ENCODE measurements around the gene BLM. TPM values are rescaled to one million over a fixed set of nuclear protein-coding genes. Genes with fewer than 3 reads are reported as not detected.

The BLM gene
- total RNA-seq, 3 donors from 2014 or later = 0.33 to 7.4 (median 2.2) TPM

DNA sequence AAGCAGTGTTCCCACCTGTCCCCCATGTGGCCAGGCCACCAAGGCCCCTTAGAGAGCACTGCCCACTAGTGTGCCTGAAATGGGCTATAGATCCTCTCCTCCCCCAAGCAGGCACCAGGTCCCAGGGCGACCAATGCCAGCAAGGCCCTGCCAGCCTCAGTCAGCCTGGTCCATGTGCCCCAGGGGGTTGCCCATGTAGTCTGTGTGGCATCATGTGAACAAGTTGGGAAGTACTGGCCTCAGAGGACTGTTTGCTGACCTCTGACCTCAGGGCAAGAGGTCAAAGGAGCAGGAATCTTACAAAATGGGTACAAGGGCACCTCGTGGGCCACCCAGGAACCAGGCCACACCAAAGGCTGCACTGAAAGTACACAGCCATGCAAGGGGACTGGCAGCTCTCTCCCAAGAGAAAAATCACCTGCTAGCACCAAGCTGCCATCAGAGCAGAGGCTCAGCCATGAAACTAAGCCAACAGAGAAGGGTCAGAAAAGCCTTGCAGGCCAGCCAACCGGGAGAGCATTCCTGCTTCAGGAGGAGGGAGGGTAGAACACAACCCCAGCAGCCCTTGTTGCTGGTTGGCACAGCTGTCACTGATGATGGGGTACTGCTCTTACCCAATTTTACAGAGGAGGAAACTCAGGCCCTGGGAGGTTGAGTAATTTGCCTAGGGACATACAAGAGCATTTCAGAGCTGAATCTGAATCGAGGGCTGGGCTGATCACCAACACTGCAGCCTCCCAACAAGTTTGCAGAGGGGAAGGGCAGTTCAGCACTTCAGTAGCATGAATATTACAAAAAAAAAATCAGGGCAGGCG lies 146.0 kb downstream of the BLM start:
- peak overlapping the region in 1 of 2 donors; percentile 42 for H3K27ac ChIP-seq
- no peaks in the 10 kb centered on the region for H3K36me3 ChIP-seq
- H3K27me3 ChIP-seq = no peaks in the 10 kb centered on the region
- no peak overlapping the region for H3K4me3 ChIP-seq
- no peak for TF ChIP-seq POLR2A (IDR thresholded peaks at IDR 0.05)
- TF ChIP-seq POLR2AphosphoS5 (IDR thresholded peaks at IDR 0.05) = no peak
- TF ChIP-seq, protein P1, sequence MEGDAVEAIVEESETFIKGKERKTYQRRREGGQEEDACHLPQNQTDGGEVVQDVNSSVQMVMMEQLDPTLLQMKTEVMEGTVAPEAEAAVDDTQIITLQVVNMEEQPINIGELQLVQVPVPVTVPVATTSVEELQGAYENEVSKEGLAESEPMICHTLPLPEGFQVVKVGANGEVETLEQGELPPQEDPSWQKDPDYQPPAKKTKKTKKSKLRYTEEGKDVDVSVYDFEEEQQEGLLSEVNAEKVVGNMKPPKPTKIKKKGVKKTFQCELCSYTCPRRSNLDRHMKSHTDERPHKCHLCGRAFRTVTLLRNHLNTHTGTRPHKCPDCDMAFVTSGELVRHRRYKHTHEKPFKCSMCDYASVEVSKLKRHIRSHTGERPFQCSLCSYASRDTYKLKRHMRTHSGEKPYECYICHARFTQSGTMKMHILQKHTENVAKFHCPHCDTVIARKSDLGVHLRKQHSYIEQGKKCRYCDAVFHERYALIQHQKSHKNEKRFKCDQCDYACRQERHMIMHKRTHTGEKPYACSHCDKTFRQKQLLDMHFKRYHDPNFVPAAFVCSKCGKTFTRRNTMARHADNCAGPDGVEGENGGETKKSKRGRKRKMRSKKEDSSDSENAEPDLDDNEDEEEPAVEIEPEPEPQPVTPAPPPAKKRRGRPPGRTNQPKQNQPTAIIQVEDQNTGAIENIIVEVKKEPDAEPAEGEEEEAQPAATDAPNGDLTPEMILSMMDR (IDR thresholded peaks at IDR 0.05) = no peak
- intact Hi-C loops (cut with DNase I; ENCODE audit: low total_unique reads) = no loop called here
- DNase-seq (ENCODE audit: low spot score in 2 of 2) = no peak
- no peaks in the 10 kb centered on the region for H3K4me1 ChIP-seq
- no peaks in the 10 kb centered on the region for H3K9me3 ChIP-seq

DNA sequence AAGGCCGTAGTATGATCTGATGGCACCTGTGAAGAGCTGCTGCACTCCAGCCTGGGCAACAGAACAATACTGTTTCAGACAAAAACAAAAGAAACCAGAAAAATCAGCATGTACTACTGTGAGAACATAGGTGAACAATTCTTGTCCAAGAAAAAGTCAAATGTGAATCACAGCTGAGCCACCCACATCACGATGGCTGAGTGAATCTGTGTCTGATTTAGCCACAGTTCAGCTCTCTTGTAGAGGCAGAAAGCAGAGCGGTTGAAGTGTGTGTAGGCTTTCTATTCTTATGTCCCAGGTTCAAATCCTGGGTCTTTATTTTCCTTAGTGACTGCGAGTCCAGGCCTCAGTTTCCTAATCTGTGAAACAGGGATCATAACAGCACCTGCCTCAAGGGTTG lies 146.8 kb downstream of the BLM start:
- no peak overlapping the region for H3K4me3 ChIP-seq
- no peak for DNase-seq (ENCODE audit: low spot score in 2 of 2)
- no peaks in the 10 kb centered on the region for H3K4me1 ChIP-seq
- no peak overlapping the region for H3K27ac ChIP-seq
- intact Hi-C loops (cut with DNase I; ENCODE audit: low total_unique reads) = no loop called here
- no peaks in the 10 kb centered on the region for H3K9me3 ChIP-seq
- H3K36me3 ChIP-seq = no peaks in the 10 kb centered on the region
- TF ChIP-seq POLR2A (IDR thresholded peaks at IDR 0.05) (no peak), POLR2AphosphoS5 (IDR thresholded peaks at IDR 0.05) (no peak)
- TF ChIP-seq, protein P1 (IDR thresholded peaks at IDR 0.05) = no peak
- no peaks in the 10 kb centered on the region for H3K27me3 ChIP-seq

DNA sequence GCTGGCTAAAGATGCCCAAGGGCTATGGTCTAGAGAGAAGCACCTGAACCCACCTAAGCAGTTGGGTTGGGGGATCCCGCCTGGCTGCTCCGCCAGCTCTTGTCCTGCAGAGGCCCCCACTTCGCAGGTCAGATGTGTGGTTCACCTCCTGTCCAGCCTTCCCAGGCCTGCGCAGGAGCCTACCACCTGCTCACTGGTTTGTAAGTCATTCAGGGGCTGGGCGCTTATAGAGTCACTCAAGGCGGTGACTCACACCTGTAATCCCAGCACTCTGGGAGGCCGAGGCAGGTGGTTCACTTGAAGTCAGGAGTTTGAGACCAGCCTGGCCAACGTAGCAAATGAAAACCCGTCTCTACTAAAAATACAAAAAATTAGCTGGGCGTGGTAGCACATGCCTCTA lies 147.4 kb downstream of the BLM start:
- H3K36me3 ChIP-seq = no peaks in the 10 kb centered on the region
- no peak overlapping the region for H3K27ac ChIP-seq
- H3K4me3 ChIP-seq = no peak overlapping the region
- intact Hi-C loops (cut with DNase I; ENCODE audit: low total_unique reads) = no loop called here
- no peaks in the 10 kb centered on the region for H3K27me3 ChIP-seq
- H3K9me3 ChIP-seq = no peaks in the 10 kb centered on the region
- H3K4me1 ChIP-seq = no peaks in the 10 kb centered on the region
- TF ChIP-seq POLR2AphosphoS5 (IDR thresholded peaks at IDR 0.05) = no peak
- TF ChIP-seq POLR2A (IDR thresholded peaks at IDR 0.05) = no peak
- TF ChIP-seq, protein P1 (IDR thresholded peaks at IDR 0.05) = no peak
- DNase-seq (ENCODE audit: low spot score in 2 of 2) = no peak

DNA sequence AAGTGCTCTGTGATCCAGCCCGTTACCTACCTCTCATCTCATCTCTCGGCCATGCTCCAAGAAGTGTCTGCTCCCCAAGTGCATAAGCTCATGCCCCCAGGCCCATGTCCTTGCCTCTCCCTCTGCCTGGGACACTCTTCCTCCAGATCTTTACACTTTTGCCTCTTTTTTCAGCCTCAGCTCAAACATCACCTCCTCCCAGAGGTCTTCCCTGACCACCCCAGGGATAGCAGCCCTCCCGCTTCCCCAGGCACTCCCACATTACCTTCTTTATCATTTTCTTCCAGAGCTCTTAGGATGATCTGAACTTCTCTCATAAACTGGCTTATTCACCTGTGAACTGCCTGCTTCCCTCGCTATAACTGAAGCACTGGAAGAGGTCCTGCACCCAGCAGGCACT lies 148.6 kb downstream of the BLM start:
- Histone ChIP-seq H3K4me1 (peaks cover 0 to 5% of the 10 kb centered on the region in 2 donors), H3K27me3 (no peaks in the 10 kb centered on the region), H3K27ac (no peak overlapping the region), H3K4me3 (no peak overlapping the region), H3K36me3 (no peaks in the 10 kb centered on the region), H3K9me3 (no peaks in the 10 kb centered on the region)
- intact Hi-C loops (cut with DNase I; ENCODE audit: low total_unique reads) = no loop called here
- no peak for TF ChIP-seq POLR2AphosphoS5 (IDR thresholded peaks at IDR 0.05)
- TF ChIP-seq, protein P1 (IDR thresholded peaks at IDR 0.05) = no peak
- no peak for TF ChIP-seq POLR2A (IDR thresholded peaks at IDR 0.05)
- DNase-seq (ENCODE audit: low spot score in 2 of 2) = no peak

Other genes starting within 250 kb of the BLM start
- 10 to 100 TPM; 29.4 to 40.6 (median 36.2) TPM for gene CRTC3, start 187.4 kb upstream of the BLM start, total RNA-seq
- gene FURIN, start 151.2 kb downstream of the BLM start, total RNA-seq = 10 to 100 TPM; 34.5 to 48.5 (median 36.4) TPM
- gene FES, start 167.2 kb downstream of the BLM start, total RNA-seq = 10 to 100 TPM; 41.4 to 54.7 (median 42.3) TPM
- 10 to 100 TPM; 38.2 to 58.0 (median 56.9) TPM for gene MAN2A2, start 186.0 kb downstream of the BLM start, total RNA-seq
- 10 to 100 TPM; 19.0 to 22.3 (median 19.4) TPM for gene HDDC3, start 215.2 kb downstream of the BLM start, total RNA-seq
- 10 to 100 TPM; 52.4 to 65.0 (median 59.8) TPM for gene UNC45A, start 217.9 kb downstream of the BLM start, total RNA-seq
- gene RCCD1, start 237.5 kb downstream of the BLM start, total RNA-seq = 1 to 10 TPM; 5.3 to 9.8 (median 7.9) TPM

All from breast epithelium (tissue), 4 donors.